NCI-H748 (cell line): ENCODE results near the gene HIPK3.

Source experiments
- DNase-seq: peaks from one replicate; lab custom pipeline; 2025; ENCODE audit not compliant: unreplicated experiment; lab: John Stamatoyannopoulos, UW

Gene HIPK3

GRCh38 chr11:33388793-33389525 lies 131.8 kb downstream of the HIPK3 start:
- DNase-seq = no peak

- no peak for DNase-seq
Observed at GRCh38 chr11:33389635-33390034, 132.5 kb downstream of the HIPK3 start.

DNA sequence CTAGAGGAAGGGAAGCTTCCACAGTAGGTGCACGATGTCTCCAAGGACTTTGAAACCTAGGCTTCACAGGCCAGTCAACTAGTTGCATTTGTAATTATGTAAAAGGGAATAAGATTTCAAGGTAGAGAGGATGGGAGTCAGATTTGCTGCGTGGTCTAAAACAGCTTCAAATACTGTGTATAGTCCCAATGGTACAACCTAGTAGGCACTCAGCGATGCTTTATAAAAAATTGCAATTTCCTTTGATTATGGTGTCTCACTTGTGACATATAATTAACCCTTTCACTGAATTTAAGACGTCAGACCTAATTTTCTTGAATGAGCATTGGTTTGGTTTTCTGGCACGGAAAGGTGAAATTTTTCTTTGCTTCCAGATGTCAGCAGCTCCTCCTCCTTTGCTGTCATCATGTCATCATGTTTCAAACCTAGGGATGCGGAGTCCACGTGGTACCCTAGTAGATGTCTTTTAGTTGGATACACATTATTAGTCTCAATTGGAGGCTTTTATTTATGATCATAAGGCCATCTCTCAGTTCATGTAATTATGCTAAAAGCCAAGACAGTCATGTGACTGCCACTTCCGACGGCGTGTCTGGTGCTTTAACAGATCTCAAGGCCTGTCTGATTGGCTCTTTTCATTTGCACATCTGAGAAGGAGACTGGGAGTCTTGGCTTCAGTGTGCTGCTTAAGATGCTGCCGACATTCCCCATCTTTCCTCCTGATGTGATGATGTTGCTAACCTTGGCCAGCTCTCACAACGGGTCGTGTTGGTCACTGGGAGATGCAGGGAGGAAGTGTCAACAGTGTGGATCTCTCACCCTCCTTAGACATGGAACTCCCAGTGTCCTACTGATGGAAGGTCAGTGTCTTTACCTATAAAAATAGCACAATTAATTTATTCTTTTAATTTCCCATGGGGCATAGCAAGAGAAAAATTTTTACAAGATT lies 134.0 kb downstream of the HIPK3 start:
- DNase-seq = no peak

DNA sequence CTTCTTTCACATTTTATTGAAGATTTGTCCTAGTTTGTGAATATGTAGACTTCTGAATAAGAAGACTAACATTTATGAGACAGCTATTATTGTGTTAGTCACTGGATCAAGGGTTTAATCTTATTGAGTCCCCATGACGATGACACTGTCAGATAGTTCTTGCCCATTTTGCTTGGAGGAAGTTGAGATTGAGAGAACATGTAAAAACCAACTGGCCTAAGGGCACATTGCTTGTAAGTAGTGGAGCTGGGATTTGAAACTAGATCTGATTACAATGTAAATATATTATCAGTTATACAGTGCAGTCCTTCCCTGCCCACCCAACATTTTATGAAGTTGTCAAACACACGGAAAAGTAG lies 134.7 kb downstream of the HIPK3 start:
- DNase-seq = no peak

GRCh38 chr11:33394431-33395109 lies 137.4 kb downstream of the HIPK3 start:
- DNase-seq = no peak

GRCh38 chr11:33396361-33396760 lies 139.2 kb downstream of the HIPK3 start:
- DNase-seq = no peak

DNA sequence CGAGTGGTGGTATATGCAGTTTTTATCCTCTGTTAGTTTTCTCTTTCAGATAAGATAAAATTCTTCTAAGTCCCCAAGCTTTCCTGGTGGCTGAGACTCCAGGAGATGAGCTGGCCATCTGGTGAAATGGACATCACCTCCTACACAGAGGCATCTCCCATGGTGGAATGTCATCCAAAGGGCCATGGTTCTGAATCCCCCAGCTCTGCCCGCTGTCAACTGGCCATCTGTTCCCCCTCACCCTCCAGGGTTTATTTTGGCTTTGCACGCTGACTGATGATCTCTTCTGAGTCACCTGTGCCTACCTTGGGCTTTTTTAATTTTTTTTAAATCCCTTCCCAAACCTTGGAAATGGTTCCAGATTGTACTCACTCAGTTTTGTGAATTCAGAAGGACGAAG lies 142.2 kb downstream of the HIPK3 start:
- DNase-seq = no peak

GRCh38 chr11:33402066-33402465 lies 144.9 kb downstream of the HIPK3 start:
- no peak for DNase-seq

GRCh38 chr11:33403344-33403743 lies 146.2 kb downstream of the HIPK3 start:
- DNase-seq = no peak

DNA sequence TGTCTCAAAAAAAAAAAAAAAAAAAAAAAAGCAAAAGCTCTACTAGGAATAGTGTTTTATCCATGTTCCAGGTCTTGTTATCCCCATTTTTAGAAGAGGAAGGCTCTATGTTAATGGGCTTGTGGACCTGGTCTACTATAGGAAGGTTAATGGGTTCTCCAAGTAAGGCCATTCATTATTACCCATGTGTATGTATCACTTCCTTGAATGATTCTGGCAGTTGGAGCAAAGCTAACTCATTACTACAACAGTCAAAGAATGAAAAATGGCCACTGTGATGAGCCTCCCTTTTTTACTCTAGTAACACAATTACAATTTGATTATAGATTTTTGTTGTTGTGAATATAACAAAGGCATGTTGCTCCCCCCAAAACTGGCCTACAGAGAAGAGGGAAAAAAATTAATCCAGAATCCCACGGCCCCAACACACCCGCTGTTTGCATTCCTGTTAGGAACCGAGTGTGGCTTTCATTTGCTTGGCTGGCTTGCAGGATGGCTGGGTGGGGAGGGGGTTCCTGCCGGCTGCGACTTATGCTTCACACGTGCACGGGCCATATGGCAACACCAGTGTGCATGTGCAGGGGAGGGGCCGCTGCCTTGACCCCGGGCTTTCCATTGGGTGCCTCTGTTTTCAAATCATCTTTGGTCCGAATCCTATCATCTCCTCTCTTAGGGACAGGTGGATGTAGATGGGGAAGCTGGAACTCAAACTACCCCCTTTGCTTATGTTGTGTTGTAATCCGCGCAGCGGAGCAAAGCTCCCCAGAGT lies 148.8 kb downstream of the HIPK3 start:
- DNase-seq = no peak
